Stimulated activated CD4-positive, alpha-beta T cell treated with anti-CD3 and anti-CD28 coated beads, Interleukin-12 subunit alpha, Interleukin-12 subunit beta, amount 100 ng/mL, for 24 hours (primary cell): ENCODE data around the gene PLEKHJ1.

Experiments used
- DNase-seq, 2 experiments: peaks; one replicate each; pipeline ENCODE4 v3.0.0-alpha.2; 2020; ENCODE audit warnings: low read depth in 2 of 2

The PLEKHJ1 gene

DNA sequence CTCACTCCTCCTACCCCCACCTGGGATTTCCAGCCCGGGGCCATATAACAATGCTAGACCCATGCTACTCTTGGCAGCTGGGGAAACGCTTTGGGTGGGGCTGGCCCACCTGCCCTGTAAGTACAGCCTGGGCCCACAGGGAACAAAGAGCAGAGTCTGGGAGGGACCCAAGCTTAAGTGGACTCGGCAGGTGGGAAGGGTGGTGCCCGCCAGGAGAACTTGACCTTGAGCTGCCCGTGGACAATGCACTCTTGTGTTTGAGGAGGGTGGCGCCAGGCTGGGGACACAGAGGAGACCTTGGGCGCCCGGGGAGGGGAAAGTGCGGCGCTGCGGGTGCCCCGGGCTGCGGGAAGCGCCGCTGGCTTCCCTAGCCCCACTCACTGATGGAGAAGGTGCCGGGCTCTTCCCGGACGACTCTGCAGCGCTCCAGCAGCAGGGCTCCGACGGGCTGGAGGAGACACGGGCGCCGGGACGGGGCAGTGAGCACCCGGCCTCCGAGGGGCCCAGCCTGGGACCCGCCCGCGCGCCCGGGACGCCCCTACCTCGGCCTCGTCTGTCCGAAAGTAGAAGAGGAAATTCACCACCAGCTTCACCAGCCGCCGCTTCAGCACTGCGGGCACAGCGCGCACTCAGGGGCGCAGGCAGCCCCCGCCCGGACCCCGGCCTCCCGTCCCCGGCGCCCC lies 607 bp downstream of the PLEKHJ1 start:
- no peak for DNase-seq

DNA sequence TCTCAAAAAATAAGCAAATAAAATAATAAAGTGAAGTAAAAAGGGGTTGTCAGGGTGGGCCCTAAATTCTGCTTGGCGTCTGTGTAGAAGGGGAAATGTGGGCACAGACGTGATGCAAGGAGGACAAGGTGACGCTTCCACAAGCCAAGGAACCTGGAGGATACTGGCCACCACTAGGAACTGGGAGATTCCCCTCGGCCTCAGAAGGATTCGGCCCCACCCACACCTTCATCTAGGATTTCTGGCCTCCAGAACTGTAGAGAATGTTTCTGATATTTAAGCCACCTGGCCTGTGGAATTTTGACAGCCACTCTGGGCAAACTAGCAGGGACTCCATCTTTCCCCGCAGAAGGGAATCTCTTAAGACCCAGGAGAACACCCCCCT lies 1.1 kb downstream of the PLEKHJ1 start:
- DNase-seq, result no peak

DNA sequence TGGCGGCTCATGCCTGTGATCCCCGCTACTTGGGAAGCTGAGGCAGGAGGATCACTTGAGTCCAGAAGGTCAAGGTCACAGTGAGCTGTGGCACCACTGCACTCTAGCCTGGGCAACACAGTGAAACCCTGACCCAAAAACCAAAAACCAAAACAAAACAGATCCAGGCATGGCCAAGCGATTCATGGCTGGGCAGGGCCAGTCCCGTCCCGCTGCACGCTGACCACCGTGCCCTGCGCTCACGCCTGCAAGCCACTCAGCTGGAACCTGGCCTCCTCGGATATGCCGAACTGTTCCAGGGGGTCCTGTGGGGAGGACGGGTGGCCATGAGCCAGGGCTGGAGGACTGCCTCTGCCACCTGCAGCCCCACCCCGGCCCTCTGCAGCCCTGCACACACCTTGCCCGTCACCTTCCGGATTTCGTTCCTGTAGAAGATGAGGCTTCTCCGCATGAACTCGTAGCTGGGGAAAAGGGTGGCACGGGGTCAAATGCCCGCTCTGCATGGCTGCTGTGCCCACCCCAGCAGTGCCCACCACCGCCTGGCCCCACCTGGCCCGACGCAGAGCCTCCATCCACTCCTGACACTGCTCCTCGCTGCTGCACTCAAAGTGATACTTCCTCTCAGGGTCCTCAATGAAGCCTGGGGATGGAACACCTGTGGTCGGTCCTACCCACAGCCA lies 2.4 kb downstream of the PLEKHJ1 start:
- no peak for DNase-seq

DNA sequence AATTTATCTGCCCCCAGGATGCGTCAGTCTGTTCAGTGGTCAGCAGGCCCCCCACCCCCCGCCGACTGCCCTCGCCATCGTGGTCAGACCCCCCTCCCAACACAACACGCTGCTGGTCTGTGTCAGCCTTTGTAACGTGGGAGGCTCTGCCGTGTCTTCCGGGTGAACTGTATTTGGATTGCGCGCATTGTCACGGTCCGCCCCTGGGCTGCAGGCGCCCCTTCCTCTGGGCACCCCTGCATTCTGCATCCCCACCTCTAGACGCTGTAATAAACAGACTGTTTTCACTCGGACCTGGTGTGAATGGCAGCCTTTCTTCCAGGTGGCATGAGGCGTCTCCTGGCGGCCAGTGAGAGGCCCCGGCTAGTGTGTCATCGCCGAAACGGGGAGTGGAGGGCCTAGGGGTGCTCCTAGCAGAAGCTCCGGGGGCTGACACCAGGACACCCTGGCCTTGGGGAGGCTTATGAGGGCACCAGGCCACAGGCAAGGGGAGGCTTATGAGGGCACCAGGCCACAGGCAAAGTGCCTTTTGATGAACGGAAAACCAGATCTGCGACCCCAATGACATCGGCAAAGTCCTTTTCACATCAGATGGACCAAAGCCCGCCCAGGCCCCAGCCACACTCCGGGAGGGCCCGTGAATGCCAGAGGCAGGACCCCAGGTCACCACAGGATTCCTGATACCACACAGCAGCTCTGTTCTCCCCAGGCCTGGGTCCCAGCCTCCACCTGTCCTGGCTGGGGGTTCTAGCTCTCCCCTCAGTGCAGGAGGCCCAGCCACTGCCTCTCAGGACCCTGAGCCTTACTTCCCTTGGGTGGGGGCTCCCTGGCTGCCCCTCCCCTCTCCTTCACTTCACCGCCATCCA lies 3.6 kb downstream of the PLEKHJ1 start:
- DNase-seq, result no peak

DNA sequence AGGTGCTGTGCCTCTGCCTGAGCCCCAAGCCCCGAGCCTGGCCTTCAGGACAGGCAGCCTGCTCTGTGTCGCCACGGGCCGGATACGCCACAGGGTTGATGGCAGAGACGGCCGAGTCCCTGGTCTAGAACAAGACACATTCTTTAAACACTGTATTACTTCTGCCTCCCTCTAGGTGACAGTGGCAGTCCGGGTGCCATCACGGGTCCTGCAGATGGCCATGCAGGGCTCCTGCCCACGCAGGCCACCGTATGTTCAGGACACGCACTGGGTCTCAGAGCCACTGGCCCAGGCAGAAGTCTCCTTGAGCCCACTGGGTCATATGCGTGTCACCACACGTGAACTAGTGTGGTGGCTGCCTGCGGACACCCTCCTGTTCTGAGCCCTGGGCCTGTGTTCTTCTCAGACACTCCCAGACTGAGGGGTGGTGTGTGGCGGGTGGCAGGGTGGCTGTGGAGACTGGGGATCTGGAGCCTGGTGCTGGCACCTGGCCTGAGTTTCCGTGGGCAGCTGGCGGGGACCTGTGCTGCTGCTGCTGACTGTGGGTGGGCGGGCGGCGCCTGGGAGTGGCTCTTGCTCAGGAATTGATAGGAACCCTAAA lies 4.4 kb downstream of the PLEKHJ1 start:
- no peak for DNase-seq

DNA sequence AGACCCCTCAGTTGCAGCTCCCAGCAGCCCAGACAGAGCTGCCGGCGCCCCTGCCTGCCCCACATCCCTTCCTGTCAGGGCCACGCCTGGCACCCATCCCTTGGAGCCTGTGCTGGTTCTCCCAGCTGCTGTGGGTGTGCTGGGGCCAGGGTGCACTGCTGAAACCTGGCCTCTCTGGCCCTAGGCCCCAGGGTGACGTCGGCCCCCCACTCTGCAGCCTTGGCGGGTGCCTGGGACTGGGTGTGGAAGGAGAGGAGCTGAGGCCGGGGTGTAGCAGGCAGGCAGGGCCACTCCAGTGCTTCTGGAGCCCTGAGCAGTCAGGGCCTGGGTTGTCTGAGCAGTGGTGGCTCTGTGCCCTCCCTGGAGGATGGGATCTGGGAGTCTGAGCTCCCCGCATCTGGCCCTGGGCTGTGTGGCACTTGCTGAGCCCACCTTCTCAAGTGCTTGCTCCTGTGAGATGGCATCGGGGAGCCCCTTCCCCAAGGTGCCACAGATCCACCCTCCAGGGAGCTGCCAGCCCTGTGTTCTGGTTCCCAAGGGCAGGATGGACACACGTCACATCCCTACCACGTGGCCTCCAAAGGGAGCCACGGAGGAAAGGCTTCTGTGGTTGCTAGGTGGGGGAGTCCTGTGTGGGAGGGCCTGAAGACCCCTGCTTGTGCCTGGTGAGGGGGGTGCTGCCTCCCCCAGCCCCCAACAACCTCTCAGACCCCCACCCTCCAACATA lies 5.2 kb downstream of the PLEKHJ1 start:
- no peak for DNase-seq

DNA sequence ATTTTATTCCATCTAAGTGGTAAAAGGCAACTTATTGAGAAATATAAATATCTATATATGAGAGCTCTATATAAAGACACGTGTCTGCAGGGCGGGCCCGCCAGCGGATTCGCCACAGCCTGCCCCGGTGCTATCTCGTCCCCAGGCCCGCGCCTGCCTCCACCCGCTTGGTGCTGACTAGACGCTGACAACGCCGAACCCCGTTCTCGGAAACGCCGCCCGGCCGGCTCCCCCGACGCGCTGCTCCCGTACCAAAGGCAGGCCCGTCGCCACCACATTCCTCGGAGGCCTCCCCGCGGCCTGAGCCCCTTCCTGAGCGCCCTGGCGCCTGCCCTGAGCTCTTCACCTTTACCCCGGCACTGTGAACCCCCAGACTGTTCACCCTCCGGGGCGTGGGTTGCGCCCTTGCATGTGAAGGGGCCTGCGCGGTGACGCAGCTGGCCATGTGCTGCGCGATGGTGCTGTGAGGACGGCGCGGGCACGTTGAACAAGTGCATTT lies 6.0 kb downstream of the PLEKHJ1 start:
- DNase-seq, result no peak

DNA sequence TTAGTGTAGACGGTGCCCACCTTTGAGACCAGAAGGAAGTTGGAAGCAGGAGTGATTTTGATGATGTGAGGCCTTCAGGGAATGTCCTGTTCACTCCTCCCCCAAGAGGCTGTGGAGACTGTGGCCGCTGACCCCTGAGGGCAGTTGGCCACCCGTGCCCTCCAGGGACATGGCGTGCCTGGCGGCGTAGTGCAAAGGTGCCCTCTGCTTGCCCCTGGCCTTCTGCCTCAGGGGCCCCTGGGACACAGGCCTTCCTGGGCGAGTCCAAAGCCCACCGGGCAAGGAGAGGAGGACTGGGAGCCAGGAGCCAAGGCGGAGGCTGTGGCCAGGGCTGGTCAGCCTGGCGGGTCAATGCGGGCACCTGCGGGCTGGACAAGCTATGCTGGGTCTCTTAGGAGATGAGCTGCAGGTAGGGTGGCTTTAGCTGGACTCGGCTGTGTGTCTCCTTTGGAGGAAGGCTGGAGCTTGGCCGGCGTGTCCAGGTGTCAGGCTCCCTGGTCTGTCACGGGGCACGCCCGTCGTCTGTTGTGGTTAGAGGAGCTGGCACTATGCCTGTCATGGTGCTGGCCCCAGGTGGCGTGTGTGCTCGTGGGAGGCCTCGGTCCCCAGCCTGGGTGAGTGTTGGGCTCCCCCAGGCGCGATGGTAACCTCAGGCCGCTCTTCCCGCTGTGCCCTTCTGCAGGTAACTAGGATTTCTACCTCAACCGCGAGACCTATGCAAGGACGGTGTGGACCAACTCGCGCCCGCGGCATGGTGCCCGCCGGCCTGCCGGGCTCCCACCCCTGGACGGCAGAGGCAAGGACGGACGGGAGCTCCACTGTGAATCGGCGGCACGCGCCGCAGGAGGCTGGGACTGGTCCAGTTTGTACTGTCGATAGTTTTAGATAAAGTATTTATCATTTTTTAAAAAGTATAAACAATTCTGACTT lies 6.8 kb downstream of the PLEKHJ1 start:
- no peak for DNase-seq

DNA sequence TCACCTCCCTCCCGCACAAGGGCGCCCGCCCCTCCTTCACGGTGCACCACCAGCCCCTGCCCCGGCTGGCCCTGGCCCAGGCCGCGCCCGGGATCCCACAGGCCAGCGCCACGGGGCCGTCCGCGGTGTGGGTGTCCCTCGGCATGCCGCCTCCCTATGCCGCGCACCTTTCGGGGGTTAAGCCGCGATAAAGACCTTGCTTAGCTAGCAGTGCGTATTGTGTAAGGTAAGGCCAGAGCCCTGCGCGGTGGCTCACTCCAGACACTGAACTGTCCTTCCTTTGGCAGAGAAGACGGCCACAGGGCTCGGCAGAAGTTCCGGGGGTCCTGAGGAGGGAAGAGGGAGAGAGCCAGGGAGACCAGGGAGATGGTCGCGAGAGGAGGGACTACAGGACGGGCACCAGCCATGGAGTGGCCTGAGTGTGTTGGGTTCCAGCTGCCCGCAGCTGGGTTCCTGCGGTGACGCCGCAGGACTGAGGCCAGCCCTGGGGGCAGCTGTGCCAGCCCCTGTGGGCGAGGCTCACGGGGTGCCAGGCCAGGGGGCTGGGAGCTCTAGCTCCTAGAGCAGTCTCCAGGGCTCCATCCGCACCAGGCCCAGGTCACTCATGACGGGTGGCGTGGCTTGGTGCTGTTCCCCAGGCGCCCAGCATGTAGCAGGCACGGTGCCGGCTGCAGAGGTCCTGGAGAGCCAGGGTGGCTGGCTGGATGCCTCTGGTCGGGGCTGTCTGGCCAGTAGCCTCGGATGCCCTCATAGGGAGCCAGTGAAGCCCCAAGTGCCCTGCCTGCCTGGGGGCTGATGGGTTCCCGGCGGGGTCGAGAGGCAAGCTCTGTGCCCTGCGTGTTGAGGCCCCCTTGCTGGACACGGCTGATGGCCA lies 7.7 kb downstream of the PLEKHJ1 start:
- DNase-seq, result no peak

DNA sequence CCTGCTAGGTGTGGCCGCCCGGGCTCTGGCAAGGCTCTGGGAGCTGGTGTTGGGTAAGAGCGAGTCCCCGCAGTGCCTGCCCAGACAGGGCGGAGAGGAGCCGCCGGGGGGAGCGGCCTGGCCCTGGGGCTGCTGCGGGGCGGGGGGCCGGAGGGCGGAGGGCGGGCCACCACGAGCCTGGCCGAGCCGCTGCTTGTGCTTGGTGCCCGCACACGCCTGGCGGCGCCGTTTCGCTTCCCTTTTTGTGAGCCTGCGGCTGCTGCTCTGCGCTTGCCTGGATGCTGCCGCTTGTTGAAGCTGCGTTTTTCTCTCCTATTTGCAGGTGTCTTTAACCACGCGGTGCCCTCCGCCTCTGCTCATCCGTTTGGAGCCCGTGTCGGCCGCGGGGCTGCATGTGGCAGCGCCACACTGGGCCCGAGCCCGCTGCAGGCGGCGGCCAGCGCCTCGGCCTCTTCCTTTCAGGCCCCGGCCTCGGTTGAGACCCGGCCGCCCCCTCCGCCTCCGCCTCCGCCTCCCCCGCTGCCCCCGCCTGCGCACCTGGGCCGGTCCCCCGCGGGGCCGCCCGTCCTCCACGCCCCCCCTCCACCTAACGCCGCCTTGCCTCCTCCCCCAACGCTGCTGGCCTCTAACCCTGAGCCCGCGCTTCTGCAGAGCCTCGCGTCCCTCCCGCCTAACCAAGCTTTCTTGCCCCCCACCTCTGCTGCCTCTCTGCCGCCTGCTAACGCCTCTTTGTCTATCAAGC lies 8.5 kb downstream of the PLEKHJ1 start:
- no peak for DNase-seq

DNA sequence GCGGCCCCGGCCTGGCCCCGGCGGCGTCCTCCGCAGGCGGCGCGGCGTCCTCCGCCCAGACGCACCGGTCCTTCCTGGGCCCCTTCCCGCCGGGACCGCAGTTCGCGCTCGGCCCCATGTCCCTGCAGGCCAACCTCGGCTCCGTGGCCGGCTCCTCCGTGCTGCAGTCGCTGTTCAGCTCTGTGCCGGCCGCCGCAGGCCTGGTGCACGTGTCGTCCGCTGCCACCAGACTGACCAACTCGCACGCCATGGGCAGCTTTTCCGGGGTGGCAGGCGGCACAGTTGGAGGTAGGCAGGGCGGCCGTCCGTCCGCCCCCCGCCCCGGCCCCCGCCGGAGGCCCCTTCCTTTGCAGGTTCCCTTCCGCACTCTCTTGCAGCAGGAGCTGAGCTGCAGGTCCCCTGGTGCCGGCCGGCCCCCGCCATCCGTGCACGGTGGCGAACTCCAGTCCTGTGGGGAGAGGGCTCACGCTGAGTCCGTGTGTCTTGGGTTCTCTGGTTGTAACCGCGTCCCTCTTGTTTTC lies 9.2 kb downstream of the PLEKHJ1 start:
- DNase-seq, result no peak

DNA sequence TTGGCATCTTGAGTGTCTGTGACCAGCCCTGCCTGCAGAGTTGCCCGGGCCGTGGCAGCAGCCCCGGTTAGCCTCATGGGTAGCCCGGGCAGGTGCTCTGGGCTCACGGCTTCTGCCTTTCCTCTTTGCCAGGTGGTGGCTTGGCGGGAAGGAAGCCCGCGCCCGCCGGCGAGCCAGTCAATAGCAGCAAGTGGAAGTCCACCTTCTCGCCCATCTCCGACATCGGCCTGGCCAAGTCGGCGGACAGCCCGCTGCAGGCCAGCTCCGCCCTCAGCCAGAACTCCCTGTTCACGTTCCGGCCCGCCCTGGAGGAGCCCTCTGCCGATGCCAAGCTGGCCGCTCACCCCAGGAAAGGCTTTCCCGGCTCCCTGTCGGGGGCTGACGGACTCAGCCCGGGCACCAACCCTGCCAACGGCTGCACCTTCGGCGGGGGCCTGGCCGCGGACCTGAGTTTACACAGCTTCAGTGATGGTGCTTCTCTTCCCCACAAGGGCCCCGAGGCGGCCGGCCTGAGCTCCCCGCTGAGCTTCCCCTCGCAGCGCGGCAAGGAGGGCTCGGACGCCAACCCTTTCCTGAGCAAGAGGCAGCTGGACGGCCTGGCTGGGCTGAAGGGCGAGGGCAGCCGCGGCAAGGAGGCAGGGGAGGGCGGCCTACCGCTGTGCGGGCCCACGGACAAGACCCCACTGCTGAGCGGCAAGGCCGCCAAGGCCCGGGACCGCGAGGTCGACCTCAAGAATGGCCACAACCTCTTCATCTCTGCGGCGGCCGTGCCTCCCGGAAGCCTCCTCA lies 9.9 kb downstream of the PLEKHJ1 start:
- no peak for DNase-seq

DNA sequence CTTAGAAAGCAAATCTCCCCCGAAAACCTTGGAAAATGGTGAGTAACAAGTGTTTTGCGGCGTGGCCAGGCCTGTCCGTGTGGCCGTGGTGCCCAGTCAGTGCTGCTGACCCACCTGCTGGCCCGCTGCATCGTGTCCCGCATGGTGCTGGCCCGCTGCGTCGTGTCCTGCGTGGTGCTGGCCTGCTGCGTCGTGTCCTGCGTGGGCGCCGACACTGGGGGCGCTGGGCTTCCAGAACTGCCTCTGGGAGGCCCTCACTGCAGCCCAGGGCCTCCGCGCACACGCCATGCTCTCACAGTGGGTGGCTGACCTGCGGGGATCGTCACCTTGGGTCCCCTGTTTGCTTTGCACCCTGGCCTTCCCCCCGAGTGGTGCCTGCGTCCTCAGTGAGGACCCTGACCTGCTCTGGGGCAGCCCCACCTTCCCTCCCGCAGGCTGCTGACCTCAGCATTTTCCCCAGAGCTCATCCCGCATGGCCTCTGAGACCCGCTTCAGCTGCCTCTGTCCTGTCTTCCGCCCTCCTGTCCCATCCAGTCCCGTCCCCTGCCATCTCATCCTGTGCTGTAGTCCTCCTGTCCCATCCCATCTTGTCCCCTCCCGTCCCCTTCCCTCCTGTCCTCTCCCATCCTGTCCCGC lies 10.6 kb downstream of the PLEKHJ1 start:
- DNase-seq, result no peak

DNA sequence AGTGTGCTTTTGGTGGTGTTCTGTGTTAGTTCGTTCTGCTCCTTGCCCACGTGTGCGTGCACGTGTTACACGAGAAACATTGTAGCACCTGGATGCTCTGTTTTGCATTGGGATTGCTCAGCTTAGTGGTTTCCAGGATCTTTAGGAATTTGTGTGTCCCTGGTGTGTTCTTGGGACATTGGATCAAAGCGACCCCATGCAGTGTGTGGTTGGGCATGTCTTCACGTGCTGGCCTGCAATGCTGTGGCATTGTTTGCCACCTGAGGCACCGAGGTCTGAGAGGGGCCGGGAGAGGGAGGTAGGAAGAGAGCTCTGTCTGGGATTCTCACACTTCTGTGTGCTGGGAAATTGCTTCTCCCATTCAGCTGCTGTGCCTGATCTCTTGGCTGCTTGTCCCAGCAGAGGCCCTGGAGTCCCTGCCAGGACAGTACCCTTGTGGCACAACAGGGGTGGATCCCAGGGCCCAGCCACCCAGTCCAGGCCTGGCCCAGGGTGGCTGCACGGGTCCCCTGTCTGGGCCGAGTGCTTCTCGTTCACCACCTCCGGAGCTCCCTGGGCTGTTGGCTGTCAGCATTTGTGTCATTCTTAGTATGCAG lies 11.3 kb downstream of the PLEKHJ1 start:
- no peak for DNase-seq

DNA sequence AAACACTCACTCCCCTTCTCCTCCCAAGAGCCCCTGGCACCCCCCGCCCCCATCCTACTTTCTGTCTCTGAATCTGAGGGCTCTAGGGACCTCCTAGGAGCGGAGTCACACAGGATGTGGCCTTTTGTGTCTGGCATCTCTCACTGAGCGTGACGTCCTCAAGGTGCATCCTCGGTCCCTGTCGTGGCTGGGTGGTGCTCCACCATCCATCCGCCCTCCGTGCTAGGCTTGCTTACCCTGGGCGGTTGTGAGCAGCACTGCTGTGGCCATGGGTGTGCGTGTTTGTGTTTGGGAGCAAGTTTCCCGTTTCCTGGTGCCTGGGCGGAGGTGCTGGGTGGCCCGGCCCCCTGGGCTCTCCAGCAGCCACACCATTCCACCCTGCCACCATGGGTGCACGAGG lies 12.2 kb downstream of the PLEKHJ1 start:
- no peak for DNase-seq

DNA sequence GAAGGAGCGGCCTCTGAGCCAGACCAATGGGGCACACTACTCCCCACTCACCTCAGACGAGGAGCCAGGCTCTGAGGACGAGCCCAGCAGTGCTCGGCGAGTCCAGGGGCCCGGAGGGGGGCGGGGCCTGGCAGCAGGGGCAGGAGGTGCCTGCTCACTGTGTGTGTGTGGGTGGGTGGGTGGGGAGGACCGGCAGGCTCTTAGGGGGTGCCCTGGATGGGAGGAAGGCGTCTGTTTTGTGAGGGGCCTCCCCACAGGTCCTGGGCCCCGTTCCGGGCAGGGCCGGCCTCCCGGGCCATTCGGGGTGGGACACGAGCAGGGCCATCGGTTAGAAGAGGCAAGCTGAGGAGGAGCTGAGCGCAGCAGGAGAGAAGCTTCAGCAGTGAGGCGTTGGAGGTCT lies 12.7 kb downstream of the PLEKHJ1 start:
- DNase-seq, result no peak

DNA sequence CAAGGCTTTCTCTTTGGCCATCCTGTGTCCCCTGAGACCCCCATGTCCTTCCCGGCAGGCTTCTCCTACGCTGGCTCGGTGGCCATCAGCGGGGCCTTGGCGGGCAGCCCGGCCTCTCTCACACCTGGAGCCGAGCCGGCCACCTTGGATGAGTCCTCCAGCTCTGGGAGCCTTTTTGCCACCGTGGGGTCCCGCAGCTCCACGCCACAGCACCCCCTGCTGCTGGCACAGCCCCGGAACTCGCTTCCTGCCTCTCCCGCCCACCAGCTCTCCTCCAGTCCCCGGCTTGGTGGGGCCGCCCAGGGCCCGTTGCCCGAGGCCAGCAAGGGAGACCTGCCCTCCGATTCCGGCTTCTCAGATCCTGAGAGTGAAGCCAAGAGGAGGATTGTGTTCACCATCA lies 14.2 kb downstream of the PLEKHJ1 start:
- no peak for DNase-seq
